T47D (cell line): ENCODE results near the gene ACOX3.
"Not testable (repeated sequence)": the region's sequence is repeated elsewhere in the genome, so short reads cannot be mapped to it uniquely, and the experiment has no call there.

ENCODE experiments used
- DNase-seq, 2 experiments: peaks; one replicate each; pipeline versions ENCODE4 v3.0.0 to v3.0.0-alpha.2; 2011 to 2012; ENCODE audit warnings: low read depth in 1 of 2, low spot score in 1 of 2
- JUND ChIP-seq: IDR thresholded peaks from 2 replicates; pipeline ENCODE4 v1.6.1; 2012; ENCODE audit warnings: low read depth
- in situ Hi-C: cut with HindIII; loops from 2 replicates; pipeline ENCODE4 v1.10.0; 2016; ENCODE audit warnings: low sequenced_read_pairs, low pct_unique_long_range_greater_than_20kb

Gene ACOX3

DNA sequence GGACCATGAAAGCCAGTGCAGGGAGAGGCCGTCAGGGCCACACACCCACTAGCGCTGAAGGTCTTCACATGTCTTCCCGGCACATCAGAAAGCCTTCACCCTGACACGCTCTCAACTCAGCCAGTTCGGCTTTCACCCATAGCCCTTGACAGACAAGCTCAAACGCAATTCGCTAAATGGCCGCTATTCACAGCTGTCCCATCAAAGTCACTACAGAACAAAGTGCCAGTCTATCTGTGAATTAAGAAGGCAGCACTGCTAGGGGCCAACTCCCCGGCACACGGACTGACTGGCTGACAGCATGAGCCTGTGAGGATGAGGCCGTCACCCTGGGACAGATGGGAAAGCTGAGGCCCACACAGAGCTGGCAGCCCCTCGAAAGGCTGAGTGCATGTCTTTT, 45.7 kb downstream of the ACOX3 start:
- in situ Hi-C loops: no loop called here
- DNase-seq: no peak
- no peak for TF ChIP-seq JUND

DNA sequence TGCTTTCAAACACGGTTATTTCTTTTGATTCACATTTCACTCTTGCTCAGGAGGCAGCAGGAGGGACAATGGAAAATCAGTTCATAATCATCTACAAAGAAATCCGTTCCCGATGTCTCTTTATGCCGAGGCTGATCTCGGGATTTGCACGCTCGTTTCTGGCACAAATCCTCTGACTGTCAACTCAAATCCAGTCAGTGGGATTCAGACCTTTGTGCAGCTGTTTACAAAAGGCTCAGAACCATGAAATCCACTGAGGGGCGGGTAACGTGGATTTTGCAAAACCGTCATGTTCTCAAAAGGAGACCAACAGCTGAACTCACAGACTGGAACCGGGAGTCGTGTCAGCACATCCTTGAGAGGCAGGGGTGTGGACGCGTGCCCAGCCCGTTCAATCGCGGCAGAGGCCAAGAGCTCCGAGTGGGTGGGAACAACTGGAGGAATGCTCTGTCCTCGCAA, 46.4 kb downstream of the ACOX3 start:
- no peak for DNase-seq
- TF ChIP-seq JUND: no peak
- in situ Hi-C loops: no loop called here

DNA sequence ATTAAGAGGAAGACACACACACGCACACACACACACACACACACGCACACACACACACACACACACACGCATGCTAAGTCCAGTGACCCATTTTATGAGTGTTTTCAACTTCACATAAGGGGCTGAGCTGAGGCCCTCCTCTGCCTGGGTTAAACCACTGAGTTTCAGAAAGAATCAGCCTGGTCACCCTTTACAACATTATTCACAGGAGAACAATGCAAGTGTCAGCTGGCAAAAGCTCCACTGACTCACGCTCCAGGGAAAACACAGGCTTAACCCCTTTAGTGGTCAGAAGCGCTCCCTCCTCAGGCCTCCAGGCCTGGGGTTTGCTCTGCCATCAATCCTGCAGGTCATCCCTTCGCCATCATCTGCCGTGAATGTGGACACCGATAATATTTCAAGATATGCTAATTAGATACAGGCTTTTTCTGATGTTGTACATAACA, 46.9 kb downstream of the ACOX3 start:
- TF ChIP-seq JUND: no peak
- in situ Hi-C loops: no loop called here
- no peak for DNase-seq

DNA sequence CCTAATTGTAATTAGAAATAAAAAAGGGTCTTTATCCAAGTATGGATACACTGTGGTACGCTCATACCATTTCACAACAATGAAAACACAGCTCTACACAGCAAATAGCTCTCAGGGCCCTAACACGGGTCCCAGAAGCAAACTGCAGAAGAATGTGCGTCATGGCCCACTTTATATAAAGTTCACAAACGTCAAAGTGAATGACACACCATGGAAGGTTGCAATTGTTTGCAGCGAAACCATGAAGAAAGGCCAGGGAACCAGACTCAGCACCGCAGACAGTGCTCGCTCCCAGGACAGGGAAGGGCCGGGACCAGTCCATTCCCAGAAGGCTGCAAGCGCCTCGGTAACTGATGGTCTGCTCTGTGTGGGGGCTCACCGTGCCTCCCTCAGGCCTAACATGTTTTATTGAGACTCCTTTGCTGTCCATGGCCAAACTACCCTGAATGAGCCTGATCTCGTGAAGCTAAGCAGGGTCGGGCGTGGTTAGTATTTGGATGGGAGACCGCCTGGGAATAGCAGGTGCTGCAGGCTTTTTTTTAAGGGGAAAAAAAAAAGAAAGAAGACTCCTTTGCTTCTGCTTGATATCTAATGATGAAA, 47.8 kb downstream of the ACOX3 start:
- in situ Hi-C loops: no loop called here
- no peak for DNase-seq
- TF ChIP-seq JUND: no peak

DNA sequence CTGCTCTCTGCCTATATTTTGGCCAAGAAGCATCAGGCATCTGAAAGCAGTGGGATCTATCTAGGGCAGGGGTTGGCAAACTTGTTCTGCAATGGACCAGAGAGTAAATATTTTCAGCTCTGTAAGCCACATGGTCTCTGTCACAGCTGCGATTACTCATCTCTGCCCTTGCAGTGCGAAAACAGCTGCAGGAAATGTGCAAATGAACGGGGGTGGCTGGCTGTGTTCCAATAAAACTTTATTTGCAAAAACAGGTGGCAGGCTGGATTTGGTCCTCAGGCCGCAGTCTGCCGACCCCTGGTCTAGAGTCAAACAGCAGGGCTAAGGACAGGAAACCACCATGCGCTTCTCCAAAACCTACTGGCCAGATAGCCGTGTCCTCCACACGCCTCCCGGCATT, 48.6 kb downstream of the ACOX3 start:
- no peak for DNase-seq
- in situ Hi-C loops: no loop called here
- TF ChIP-seq JUND: no peak

DNA sequence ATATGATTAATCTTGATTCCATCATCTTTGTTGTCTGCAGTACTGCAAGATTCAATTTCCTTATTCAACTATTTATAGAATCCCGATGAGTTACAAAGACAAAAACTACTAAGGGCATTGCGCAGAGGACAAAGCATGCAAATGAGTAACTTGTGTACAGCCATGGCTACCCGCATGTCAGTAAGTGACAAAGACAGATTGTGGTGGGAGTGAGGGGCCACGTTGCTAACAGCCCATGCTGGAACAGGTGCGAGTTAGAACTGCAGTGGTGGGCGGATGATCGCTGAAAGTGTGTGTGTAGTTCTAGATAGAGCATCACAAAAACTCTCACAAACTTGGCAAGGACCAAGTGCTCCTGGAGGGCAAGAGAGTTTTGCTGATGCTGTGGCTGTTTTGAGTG, 49.5 kb downstream of the ACOX3 start:
- DNase-seq: no peak

DNA sequence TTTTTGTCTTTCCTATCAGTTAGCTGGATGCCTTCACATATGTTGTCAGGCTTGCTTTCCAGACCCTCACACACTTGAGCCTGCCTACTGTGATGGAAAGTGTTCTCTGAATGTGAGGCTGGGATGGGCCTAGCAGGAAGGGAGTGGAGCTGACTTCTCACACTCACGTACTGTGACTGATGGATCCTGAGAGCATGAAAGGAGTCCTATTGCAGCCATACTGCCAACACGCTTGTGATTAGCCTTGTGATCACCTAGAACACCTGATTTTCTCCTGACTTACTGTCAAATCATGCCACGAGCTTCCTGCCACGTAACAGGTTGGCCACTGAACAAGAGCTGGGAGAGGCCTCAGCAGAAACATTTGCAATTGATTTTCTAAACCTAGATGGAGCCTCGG, 49.9 kb downstream of the ACOX3 start:
- no peak for TF ChIP-seq JUND
- no peak for DNase-seq
- in situ Hi-C loops: no loop called here

More for the DNA sequence above, 49.5 kb downstream of the ACOX3 start:
- no peak for TF ChIP-seq JUND
- in situ Hi-C loops: no loop called here

DNA sequence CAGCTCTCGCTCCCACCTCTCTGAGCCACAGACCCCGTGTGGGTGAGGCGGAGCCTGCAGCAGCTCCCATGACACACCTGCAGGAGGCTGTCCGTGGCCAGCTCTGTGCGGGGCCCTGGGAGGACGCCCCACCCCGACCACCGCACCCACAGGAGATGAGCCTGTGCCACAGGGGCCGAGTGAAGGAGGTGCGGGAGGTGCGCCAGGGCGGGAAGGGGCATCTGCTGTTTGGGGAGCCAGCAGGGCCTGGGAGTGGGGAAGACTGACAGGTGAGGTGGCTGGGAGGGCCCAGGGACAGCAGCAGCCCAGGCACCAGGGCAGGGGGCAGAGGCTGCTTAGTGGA, 52.0 kb downstream of the ACOX3 start:
- no peak for DNase-seq
- in situ Hi-C loops: no loop called here
- TF ChIP-seq JUND: no peak

DNA sequence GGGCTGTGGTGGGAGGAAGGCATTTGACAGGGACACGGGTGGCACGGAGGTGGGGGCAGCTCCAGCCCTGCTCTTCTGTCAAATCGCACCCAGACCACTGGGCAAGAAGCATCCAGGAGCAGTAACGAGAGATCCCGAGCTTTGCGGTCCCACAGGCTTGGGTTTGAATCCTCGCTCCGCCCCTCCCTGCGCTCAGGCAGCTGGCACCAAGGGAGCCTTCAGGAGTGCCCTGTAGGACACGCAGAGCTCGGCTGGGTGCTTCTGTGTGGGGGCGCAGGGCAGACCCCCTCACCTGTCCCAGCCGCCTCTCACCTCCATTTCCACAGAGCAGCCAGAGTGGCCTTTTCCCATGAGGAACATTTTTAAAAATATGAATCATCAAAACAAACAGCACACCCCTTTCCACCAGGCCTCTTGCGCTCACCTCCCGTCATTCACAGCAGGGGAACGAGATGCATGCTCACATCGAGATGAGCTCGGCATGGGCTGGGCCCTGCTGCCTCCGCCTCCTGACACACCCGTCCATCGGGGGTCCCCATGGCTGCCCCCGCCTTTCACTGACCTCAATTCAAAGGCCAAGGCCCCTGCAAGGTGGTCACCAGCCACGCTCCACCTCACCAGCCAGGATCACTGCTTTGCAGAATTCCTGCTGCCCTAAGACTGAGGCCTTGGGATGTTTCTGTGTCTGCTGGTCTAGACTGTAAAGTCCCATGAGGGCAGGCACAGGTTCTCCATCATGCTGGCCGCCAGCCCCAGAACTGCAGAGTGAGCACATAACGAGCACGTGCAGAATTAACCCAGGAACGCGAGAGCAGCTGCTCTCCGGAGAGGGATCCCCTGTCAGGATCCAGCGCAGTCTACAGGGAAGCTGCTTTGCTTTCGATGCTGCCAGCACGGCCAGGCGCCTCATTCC, 52.7 kb downstream of the ACOX3 start:
- in situ Hi-C loops: no loop called here
- no peak for DNase-seq
- no peak for TF ChIP-seq JUND

DNA sequence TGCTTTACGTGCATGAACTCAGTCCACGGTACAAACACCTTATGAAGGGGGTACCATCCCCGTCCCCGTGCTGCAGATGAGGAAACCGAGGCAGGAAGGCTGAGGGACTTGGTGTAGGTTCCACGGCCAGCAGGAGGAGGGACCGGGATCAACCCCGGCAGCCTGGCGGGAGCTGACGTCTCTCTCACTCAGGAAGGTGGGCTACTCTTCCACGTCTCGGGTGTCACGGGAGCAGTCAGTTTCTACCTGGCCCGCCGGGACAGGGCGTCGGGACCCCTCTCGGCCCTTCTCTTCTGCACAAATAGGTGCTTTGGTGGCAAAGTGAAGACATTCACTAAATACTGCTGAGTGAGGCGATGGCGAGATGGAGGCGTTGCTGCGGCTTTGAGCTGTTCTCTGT, 53.3 kb downstream of the ACOX3 start:
- DNase-seq: no peak
- TF ChIP-seq JUND: no peak
- in situ Hi-C loops: no loop called here

DNA sequence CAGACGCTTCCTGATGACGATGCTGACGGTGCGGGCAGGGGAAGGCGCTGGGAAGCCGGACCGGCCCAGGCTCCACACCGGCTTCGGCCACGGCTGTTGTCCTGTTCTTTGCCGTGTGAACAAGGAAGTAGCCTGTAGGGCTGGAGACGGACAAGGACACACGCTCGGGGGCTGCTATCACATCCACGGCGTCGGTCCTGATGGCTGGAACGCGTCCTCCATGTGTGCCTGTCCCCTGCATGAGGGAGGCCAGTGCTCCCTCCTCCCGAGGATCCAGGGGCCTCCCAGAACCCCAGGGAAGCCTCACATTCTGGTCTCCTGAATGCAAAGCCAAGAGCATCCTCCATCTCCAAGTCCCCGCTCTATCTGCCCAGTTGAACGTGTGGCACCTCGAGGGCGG, 53.8 kb downstream of the ACOX3 start:
- no peak for TF ChIP-seq JUND
- in situ Hi-C loops: no loop called here
- DNase-seq: no peak

DNA sequence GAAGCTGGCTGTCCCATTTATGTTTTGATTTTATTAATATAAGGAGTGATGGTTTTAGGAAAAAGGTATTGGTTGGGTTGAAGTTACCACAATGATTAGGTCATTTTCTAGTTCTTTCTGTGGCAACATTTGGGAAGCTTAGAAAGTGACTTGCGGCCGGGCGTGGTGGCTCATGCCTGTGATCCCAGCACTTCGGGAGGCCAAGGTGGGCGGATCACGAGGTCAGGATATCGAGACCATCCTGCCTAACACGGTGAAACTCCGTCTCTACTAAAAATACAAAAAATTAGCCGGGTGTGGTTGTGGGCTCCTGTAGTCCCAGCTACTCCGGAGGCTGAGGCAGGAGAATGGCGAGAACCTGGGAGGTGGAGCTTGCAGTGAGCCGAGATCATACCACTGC, 54.4 kb downstream of the ACOX3 start:
- not testable (repeated sequence) for DNase-seq

DNA sequence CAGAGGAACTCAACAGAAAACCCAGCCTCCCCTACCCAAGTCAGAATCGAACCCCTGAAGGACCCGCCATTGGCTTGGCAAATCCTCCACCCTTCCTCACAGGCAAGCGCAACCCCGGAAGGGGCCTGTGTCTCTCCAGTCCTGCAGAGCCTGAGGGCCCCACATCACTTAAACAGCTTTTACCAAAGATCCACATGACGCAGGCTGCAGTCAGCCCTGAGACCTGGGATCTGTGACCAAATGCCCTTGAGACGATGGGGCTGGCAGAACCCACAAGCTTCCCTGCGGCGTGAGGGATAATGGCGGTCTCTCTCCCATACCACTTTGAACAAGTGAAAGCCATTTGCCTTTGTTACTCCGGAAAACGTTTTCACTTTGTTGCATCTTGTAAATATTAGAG, 54.9 kb downstream of the ACOX3 start:
- in situ Hi-C loops: no loop called here
- TF ChIP-seq JUND: no peak

More for the DNA sequence above, 54.4 kb downstream of the ACOX3 start:
- in situ Hi-C loops: not testable (repeated sequence)

More for the DNA sequence above, 54.9 kb downstream of the ACOX3 start:
- DNase-seq: no peak
